Parathyroid adenoma (tissue), 2 donors: Measurements from ENCODE around the gene RBMS3.

ENCODE experiments used
- H2AFZ ChIP-seq: fragments of 300-600 bp; sonication (generic); one replicate; pipeline ENCODE4 v1.7.0; 2017; ENCODE audit warnings: antibody characterized with exemption, mild to moderate bottlenecking
- H3K27ac ChIP-seq: fragments of 300-600 bp; sonication (generic); one replicate; pipeline ENCODE4 v1.7.0; 2017
- H3K27me3 ChIP-seq: fragments of 300-600 bp; sonication (generic); one replicate; pipeline ENCODE4 v1.7.0; 2017; ENCODE audit warnings: low read length; ENCODE audit not compliant: control insufficient read depth, insufficient read depth
- H3K36me3 ChIP-seq: fragments of 300-600 bp; sonication (generic); one replicate; pipeline ENCODE4 v1.7.0; 2017; ENCODE audit warnings: low read length; ENCODE audit not compliant: control insufficient read depth, insufficient read depth
- H3K4me1 ChIP-seq: fragments of 300-600 bp; sonication (generic); one replicate; pipeline ENCODE4 v1.7.0; 2017; ENCODE audit warnings: control low read depth
- H3K4me2 ChIP-seq: fragments of 300-600 bp; sonication (generic); one replicate; pipeline ENCODE4 v1.7.0; 2017; ENCODE audit warnings: low read length
- H3K4me3 ChIP-seq: fragments of 300-600 bp; sonication (generic); one replicate; pipeline ENCODE4 v1.7.0; 2017; ENCODE audit warnings: low read depth, low read length
- H3K79me2 ChIP-seq: fragments of 300-600 bp; sonication (generic); one replicate; pipeline ENCODE4 v1.7.0; 2017; ENCODE audit warnings: control low read depth
- H3K9ac ChIP-seq: fragments of 300-600 bp; sonication (generic); one replicate; pipeline ENCODE4 v1.7.0; 2017; ENCODE audit warnings: mild to moderate bottlenecking
- H3K9me3 ChIP-seq: fragments of 300-600 bp; sonication (generic); one replicate; pipeline ENCODE4 v1.7.0; 2017; ENCODE audit warnings: low read length; ENCODE audit not compliant: control insufficient read depth
- TF ChIP-seq, protein P1 (sequence below): fragments of 300-600 bp; sonication (generic); IDR thresholded peaks from one replicate; pipeline ENCODE4 v1.7.0; 2017; ENCODE audit warnings: antibody characterized with exemption, mild to moderate bottlenecking
- donor health status: primary hyperparathyroidism.

Gene RBMS3

DNA sequence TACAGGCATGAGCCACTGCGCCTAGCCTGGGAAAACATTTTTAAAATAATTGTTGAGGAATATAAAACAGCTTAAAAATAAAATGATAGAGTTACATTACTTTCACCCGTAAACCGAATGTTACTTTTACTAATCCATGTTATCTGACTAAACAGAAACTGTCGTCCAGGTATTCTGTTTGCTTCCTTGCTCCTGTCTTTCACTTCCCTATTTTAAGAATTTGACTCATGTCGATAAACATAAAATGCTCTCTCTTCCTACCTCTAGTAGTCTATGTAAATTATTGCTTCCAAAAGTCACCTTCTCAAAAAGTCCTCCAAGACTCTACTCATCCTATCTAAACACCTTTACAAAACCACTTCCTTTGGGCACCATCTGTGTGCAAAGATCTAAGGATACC, 216.4 kb downstream of the RBMS3 start:
- TF ChIP-seq, protein P1, sequence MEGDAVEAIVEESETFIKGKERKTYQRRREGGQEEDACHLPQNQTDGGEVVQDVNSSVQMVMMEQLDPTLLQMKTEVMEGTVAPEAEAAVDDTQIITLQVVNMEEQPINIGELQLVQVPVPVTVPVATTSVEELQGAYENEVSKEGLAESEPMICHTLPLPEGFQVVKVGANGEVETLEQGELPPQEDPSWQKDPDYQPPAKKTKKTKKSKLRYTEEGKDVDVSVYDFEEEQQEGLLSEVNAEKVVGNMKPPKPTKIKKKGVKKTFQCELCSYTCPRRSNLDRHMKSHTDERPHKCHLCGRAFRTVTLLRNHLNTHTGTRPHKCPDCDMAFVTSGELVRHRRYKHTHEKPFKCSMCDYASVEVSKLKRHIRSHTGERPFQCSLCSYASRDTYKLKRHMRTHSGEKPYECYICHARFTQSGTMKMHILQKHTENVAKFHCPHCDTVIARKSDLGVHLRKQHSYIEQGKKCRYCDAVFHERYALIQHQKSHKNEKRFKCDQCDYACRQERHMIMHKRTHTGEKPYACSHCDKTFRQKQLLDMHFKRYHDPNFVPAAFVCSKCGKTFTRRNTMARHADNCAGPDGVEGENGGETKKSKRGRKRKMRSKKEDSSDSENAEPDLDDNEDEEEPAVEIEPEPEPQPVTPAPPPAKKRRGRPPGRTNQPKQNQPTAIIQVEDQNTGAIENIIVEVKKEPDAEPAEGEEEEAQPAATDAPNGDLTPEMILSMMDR: no peak
- Histone ChIP-seq H3K4me2 (no peak overlapping the region), H3K79me2 (no peaks in the 10 kb centered on the region), H3K9me3 (no peaks in the 10 kb centered on the region), H2AFZ (no peak overlapping the region), H3K4me3 (no peak overlapping the region), H3K27ac (no peak overlapping the region), H3K27me3 (no peaks in the 10 kb centered on the region), H3K4me1 (no peaks in the 10 kb centered on the region), H3K9ac (no peak overlapping the region), H3K36me3 (no peaks in the 10 kb centered on the region)

DNA sequence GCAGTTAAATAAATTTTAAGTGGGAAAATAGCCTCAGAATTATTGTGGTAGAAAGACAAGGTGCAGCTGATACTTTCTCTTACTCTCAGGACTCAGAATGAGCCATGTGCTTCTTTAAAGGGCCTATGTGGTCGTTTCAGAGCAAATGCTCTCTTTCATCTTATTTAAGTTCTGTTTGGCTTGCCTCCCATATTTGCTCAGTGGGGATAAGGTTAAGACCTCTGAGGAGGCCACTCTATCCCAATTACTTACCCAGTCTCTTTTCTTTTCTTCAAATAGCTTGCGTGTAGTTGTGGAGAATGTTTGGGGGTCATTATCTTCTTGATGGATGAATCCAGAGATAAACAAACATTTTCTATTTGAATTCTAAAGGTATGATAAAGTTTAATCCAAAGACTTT, 221.9 kb downstream of the RBMS3 start:
- Histone ChIP-seq H3K9ac (no peak overlapping the region), H3K9me3 (no peaks in the 10 kb centered on the region), H3K4me3 (no peak overlapping the region), H3K4me1 (no peaks in the 10 kb centered on the region), H3K36me3 (no peaks in the 10 kb centered on the region), H3K79me2 (no peaks in the 10 kb centered on the region), H3K27ac (no peak overlapping the region), H3K27me3 (no peaks in the 10 kb centered on the region), H3K4me2 (no peak overlapping the region), H2AFZ (no peak overlapping the region)
- TF ChIP-seq, protein P1: no peak

DNA sequence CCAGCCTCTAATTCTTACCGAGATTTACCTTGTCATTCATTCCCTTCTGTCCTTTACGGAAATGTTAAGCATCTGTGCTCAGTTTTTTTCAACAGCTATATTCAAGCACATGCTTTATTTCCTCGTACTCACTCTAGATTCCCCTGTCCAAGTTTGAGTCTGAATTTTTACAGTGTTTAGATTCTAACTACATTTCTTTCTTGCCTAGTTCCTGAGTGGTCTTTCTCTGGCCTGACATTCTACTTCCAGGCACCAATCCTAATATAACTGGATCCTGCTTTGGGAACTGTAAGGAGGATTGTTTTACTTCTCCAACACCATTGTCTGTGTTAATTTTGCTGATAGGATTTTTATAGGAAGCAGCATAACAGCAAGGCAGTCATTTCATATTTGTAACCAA, 222.4 kb downstream of the RBMS3 start:
- TF ChIP-seq, protein P1: no peak
- H3K27me3 ChIP-seq: no peaks in the 10 kb centered on the region
- H3K4me1 ChIP-seq: no peaks in the 10 kb centered on the region
- no peak overlapping the region for H3K27ac ChIP-seq
- H3K4me3 ChIP-seq: no peak overlapping the region
- H3K36me3 ChIP-seq: no peaks in the 10 kb centered on the region
- no peaks in the 10 kb centered on the region for H3K79me2 ChIP-seq
- no peak overlapping the region for H2AFZ ChIP-seq
- H3K9ac ChIP-seq: no peak overlapping the region
- no peaks in the 10 kb centered on the region for H3K9me3 ChIP-seq
- H3K4me2 ChIP-seq: no peak overlapping the region

DNA sequence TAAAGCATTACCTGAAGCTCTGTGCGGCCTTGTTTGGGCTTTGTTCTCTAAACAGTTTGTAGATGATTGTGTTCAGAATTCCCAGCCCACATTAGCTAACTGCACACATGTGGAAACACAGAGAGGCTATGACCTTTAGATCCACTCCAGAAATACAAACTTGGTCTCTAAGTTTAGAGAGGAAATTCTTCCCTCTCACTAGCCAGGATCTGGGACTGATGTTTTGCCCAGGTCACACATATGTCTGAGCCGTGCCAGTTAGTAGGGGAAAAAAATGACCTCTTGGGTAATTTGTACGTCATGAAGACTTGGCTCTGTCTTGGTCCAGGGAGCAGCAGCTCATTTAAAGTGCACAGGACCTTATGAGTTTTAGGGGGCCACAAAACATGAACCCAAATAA, 223.1 kb downstream of the RBMS3 start:
- TF ChIP-seq, protein P1: no peak
- H3K79me2 ChIP-seq: no peaks in the 10 kb centered on the region
- H3K4me3 ChIP-seq: no peak overlapping the region
- H3K27ac ChIP-seq: no peak overlapping the region
- H3K27me3 ChIP-seq: no peaks in the 10 kb centered on the region
- H3K9me3 ChIP-seq: no peaks in the 10 kb centered on the region
- no peak overlapping the region for H3K9ac ChIP-seq
- H3K4me1 ChIP-seq: no peaks in the 10 kb centered on the region
- no peak overlapping the region for H2AFZ ChIP-seq
- no peaks in the 10 kb centered on the region for H3K36me3 ChIP-seq
- no peak overlapping the region for H3K4me2 ChIP-seq

DNA sequence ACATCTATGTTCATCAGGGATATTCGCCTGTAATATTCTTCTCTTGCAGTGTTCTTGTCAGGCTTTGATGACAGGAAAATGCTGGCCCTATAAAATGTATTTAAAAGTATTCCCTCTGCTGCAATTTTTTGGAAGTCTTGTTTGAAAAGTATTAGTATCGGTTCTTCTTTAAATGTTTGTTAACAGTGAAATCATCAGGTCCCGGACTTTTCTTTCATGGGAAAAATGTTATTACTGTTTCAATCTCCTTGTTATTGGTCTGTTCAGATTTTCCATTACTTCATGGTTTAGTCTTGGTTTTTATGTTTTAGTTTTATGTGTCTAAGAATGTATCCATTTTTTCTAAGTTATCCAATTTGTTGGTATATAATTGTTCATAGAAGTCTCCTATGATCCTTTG, 225.6 kb downstream of the RBMS3 start:
- Histone ChIP-seq H3K4me1 (no peaks in the 10 kb centered on the region), H3K27ac (no peak overlapping the region), H3K79me2 (no peaks in the 10 kb centered on the region), H3K4me3 (no peak overlapping the region), H3K36me3 (no peaks in the 10 kb centered on the region), H3K9ac (no peak overlapping the region), H3K27me3 (no peaks in the 10 kb centered on the region), H2AFZ (no peak overlapping the region), H3K4me2 (no peak overlapping the region), H3K9me3 (no peaks in the 10 kb centered on the region)
- TF ChIP-seq, protein P1: no peak
